Lower lobe of right lung (tissue), 2 donors: ENCODE measurements around the gene CELSR1. TPM values are rescaled to one million over a fixed set of nuclear protein-coding genes. Genes with fewer than 3 reads are reported as not detected.

ENCODE experiments used
- ATAC-seq, 2 donors: fragments of 200-7000 bp; cut with Tn5 transposase; one replicate each; pipeline ENCODE4 v1.9.1; 2020 to 2022; ENCODE audit warnings: mild to moderate bottlenecking in 2 of 2, moderate library complexity in 2 of 2
- DNase-seq: peaks from one replicate; pipeline ENCODE4 v3.0.0-alpha.2; 2020
- H3K27ac ChIP-seq: fragments of 200-600 bp; one replicate; pipeline ENCODE4 v1.8.0; 2022
- H3K27me3 ChIP-seq: fragments of 200-600 bp; one replicate; pipeline ENCODE4 v1.8.0; 2022; ENCODE audit warnings: low read depth
- H3K36me3 ChIP-seq: fragments of 200-600 bp; one replicate; pipeline ENCODE4 v1.8.0; 2022; ENCODE audit warnings: mild to moderate bottlenecking
- H3K4me1 ChIP-seq: fragments of 200-600 bp; one replicate; pipeline ENCODE4 v1.8.0; 2022
- H3K4me3 ChIP-seq: fragments of 200-600 bp; one replicate; pipeline ENCODE4 v1.8.0; 2022; ENCODE audit warnings: mild to moderate bottlenecking
- H3K9me3 ChIP-seq: fragments of 200-600 bp; one replicate; pipeline ENCODE4 v1.8.0; 2022
- CTCF ChIP-seq: fragments of 200-600 bp; IDR thresholded peaks from one replicate; pipeline ENCODE4 v1.8.0; 2022; ENCODE audit warnings: antibody characterized with exemption, mild to moderate bottlenecking
- intact Hi-C: fragments of 100-400 bp; cut with DNase I; formaldehyde crosslinking; loops from one replicate; pipeline ENCODE4 v1.11.0; 2022
- total RNA-seq: library from RNA; stranded (reverse); fragmentation: NEBNext Ultra II Directional; extraction: Animal tissue kit (Norgen Biotek cat#: 25700); gene quantifications from one replicate; pipeline ENCODE4 v1.2.1, GENCODE V29; 2021
- donor health status: DM: no; HTN: yes; CAD: no; lungs with severe emphysema.

Gene CELSR1
- total RNA-seq, 1 donor from 2014 or later, result 51.8 TPM

DNA sequence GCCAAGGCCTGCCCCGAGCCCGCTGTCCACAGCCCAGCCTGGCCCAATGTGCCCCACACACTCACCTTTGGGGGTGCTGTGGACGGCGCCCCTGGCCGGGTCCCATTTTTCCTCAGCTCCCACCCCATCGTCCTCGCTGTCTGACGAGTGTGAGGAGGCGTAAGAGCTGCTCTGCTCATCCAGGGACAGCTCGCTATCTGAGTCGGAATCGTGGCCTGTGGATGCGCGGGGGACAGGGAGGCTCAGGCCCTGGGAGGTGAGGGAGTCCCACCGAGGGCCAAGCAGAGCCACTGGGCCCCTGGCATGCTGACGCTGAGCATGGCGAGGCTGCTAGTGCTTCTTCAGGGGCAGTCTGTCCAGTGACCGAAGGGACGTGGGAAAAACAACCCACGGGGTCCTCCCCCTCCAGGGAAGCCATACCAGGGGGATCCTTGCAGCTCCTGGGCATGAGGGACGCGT, 172.2 kb downstream of the CELSR1 start:
- Histone ChIP-seq H3K4me3 (no peak overlapping the region), H3K36me3 (peaks cover 39% of the 10 kb centered on the region), H3K27ac (no peak overlapping the region), H3K27me3 (peaks cover 12% of the 10 kb centered on the region), H3K4me1 (no peaks in the 10 kb centered on the region), H3K9me3 (no peaks in the 10 kb centered on the region)
- ATAC-seq, result no peak
- no peak for TF ChIP-seq CTCF
- intact Hi-C loops, result loop anchor here (10.0 kb wide), 1 partner anchor 180 kb away; no protein-coding TSS in a partner anchor
- DNase-seq, result peak; percentile 35

GRCh38 chr22:46364341-46365165, 172.9 kb downstream of the CELSR1 start:
- intact Hi-C loops, result loop anchor here (10.0 kb wide), 1 partner anchor 180 kb away; no protein-coding TSS in a partner anchor
- Histone ChIP-seq H3K9me3 (no peaks in the 10 kb centered on the region), H3K36me3 (peaks cover 43% of the 10 kb centered on the region), H3K27ac (no peak overlapping the region), H3K4me3 (no peak overlapping the region), H3K4me1 (no peaks in the 10 kb centered on the region), H3K27me3 (peaks cover 12% of the 10 kb centered on the region)
- DNase-seq (peak; percentile 43), ATAC-seq (no peak)
- no peak for TF ChIP-seq CTCF

DNA sequence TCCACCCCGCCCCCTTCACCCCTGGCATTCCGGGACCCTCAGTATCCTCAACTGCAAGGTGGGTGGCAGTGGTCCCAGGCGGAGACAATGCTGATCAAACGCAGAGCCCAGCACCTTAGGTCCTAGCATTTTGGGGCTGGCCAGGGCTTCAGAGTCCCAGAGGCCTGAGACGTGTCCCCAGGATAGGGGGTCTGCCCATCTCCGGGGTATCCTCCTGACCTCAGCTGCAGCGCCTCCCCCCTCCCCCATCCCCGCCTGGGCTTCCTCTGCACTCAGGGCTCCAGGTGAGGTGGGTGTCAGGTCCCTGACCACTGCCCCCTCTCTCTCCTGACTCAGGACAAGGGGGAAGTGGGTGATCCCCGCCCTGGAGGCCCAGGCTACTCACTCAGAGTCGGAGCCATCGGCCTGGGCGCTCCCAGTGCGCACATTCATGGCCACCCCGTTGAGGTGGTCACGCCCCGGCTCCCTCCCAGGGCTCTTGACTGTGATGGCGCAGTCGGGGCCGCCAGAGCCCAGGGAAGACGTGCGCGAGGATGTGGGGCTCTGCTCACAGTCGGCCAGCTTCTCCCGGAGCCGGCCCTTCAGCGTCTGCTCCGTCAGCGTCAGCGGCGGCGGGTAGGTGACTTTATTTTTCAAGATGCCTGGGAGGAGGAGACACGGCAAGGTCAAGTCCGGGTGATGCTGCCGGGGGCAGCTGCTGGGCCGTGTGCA, 173.7 kb downstream of the CELSR1 start:
- H3K36me3 ChIP-seq, result peaks cover 47% of the 10 kb centered on the region
- H3K27ac ChIP-seq, result no peak overlapping the region
- H3K9me3 ChIP-seq, result no peaks in the 10 kb centered on the region
- ATAC-seq, result no peak
- no peak overlapping the region for H3K4me3 ChIP-seq
- peak; percentile 44 for DNase-seq
- peaks cover 12% of the 10 kb centered on the region for H3K27me3 ChIP-seq
- intact Hi-C loops, result loop anchor here (10.0 kb wide), 1 partner anchor 181 kb away; no protein-coding TSS in a partner anchor
- no peak for TF ChIP-seq CTCF
- no peaks in the 10 kb centered on the region for H3K4me1 ChIP-seq

- Histone ChIP-seq H3K4me3 (no peak overlapping the region), H3K4me1 (no peaks in the 10 kb centered on the region), H3K36me3 (peaks cover 51% of the 10 kb centered on the region), H3K27ac (no peak overlapping the region), H3K9me3 (no peaks in the 10 kb centered on the region), H3K27me3 (peaks cover 12% of the 10 kb centered on the region)
- no peak for TF ChIP-seq CTCF
- intact Hi-C loops, result loop anchor here (10.0 kb wide), 1 partner anchor 182 kb away; no protein-coding TSS in a partner anchor
- peak; percentile 38 for DNase-seq
- no peak for ATAC-seq
Measured at GRCh38 chr22:46362934-46363515, 174.4 kb downstream of the CELSR1 start.

DNA sequence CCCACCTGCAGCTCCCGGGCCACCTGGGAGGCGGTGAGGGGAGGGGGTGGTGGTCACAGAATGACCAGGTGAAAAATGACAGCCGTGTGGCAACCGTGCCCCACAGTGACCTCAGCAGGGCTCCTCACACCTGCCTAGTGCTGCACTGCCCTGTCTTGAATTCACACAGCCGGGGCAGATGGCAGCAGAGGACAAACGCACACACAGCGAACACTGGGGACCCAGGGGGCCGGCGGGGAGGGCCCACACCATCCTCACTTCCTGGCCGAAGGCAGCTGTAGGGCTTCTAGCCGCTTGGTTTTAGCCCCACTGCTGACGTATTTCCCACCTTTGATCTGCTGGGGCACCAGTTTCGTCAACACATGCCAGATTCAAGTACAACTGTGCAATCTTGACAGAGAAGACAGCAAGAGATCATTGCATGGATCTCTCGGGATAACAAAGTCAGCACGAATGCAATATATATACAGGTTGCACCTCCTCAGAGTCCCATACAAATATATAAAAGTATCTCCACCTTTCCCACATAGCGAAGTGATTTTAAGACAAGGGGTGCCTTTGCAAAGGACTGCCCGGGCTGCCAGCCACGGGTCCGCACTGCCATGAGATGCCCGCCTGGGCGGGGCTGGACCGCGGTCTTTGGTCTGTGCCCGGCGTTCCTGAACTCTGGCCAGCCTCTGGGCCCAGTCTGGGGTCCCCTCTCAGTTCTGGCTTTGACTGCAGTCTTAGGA, 175.1 kb downstream of the CELSR1 start:
- H3K27ac ChIP-seq, result no peak overlapping the region
- H3K27me3 ChIP-seq, result peaks cover 8% of the 10 kb centered on the region
- H3K4me1 ChIP-seq, result no peaks in the 10 kb centered on the region
- no peak for TF ChIP-seq CTCF
- H3K9me3 ChIP-seq, result no peaks in the 10 kb centered on the region
- DNase-seq (peak; percentile 40), ATAC-seq (no peak)
- H3K36me3 ChIP-seq, result peaks cover 54% of the 10 kb centered on the region
- intact Hi-C loops, result loop anchor here (10.0 kb wide), 1 partner anchor 182 kb away; no protein-coding TSS in a partner anchor
- H3K4me3 ChIP-seq, result no peak overlapping the region
